ENCODE results near the gene JARID2.

DNA sequence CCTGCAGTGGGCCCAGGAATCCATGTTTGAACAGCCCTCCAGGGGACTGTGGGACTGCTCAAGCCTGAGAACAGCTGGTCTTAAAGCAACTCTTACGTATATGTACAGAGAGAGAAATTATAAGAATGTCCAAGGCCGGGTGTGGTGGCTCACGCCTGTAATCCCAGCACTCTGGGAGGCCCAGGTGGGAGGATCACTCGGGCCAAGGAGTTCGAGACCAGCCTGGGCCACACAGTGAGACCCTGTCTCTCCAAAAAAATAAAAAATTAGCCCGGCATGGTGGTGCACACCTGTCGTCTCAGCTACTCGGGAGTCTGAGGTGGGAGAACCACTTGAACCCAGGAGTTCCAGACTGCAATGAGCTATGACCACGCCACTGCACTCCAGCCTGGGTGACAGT is 283.0 kb downstream of the JARID2 start:
- TF ChIP-seq, protein P1, sequence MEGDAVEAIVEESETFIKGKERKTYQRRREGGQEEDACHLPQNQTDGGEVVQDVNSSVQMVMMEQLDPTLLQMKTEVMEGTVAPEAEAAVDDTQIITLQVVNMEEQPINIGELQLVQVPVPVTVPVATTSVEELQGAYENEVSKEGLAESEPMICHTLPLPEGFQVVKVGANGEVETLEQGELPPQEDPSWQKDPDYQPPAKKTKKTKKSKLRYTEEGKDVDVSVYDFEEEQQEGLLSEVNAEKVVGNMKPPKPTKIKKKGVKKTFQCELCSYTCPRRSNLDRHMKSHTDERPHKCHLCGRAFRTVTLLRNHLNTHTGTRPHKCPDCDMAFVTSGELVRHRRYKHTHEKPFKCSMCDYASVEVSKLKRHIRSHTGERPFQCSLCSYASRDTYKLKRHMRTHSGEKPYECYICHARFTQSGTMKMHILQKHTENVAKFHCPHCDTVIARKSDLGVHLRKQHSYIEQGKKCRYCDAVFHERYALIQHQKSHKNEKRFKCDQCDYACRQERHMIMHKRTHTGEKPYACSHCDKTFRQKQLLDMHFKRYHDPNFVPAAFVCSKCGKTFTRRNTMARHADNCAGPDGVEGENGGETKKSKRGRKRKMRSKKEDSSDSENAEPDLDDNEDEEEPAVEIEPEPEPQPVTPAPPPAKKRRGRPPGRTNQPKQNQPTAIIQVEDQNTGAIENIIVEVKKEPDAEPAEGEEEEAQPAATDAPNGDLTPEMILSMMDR (IDR thresholded peaks at IDR 0.05; ENCODE audit: low read length) = no peak
- TF ChIP-seq EZH2 (IDR thresholded peaks at IDR 0.05; ENCODE audit: borderline replicate concordance, low read length) = no peak

All from OCI-LY1 (cell line).